ENCODE results near the gene CRMP1.

GRCh38 chr4:5828005-5828391 is 64.9 kb downstream of the CRMP1 start:
- TF ChIP-seq, protein P1, sequence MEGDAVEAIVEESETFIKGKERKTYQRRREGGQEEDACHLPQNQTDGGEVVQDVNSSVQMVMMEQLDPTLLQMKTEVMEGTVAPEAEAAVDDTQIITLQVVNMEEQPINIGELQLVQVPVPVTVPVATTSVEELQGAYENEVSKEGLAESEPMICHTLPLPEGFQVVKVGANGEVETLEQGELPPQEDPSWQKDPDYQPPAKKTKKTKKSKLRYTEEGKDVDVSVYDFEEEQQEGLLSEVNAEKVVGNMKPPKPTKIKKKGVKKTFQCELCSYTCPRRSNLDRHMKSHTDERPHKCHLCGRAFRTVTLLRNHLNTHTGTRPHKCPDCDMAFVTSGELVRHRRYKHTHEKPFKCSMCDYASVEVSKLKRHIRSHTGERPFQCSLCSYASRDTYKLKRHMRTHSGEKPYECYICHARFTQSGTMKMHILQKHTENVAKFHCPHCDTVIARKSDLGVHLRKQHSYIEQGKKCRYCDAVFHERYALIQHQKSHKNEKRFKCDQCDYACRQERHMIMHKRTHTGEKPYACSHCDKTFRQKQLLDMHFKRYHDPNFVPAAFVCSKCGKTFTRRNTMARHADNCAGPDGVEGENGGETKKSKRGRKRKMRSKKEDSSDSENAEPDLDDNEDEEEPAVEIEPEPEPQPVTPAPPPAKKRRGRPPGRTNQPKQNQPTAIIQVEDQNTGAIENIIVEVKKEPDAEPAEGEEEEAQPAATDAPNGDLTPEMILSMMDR (IDR thresholded peaks at IDR 0.05): no peak
- TF ChIP-seq POLR2A (IDR thresholded peaks at IDR 0.05): no peak
